A549 (cell line): ENCODE results near the gene HMX1.

ENCODE experiments used
- CBX8 ChIP-seq: fragments of 200-600 bp; sonication (generic); IDR thresholded peaks from 2 replicates; pipeline ENCODE4 v1.6.1; 2016
- EP300 ChIP-seq, 2 experiments: fragments of >200 bp; sonication (Bioruptor Twin); formaldehyde crosslinking; IDR thresholded peaks; 2 replicates in 1 of 2; 3 replicates in 1 of 2; pipeline ENCODE4 v1.6.1; 2016 to 2017
- KDM1A ChIP-seq: fragments of 200-600 bp; sonication (generic); IDR thresholded peaks from 2 replicates; pipeline ENCODE4 v1.6.1; 2016; ENCODE audit warnings: low read depth, mild to moderate bottlenecking
- MYC ChIP-seq: IDR thresholded peaks from 2 replicates; pipeline ENCODE4 v1.6.1; 2012; ENCODE audit warnings: mild to moderate bottlenecking, inconsistent platforms, low read length, improper control_type of control experiment, borderline replicate concordance
- POLR2A ChIP-seq: IDR thresholded peaks from 2 replicates; pipeline ENCODE4 v1.6.1; 2012; ENCODE audit warnings: mild to moderate bottlenecking, low read length
- RCOR1 ChIP-seq: fragments of 150-350 bp; IDR thresholded peaks from 2 replicates; pipeline ENCODE4 v1.6.1; 2014; ENCODE audit warnings: antibody characterized with exemption, low read length, low read depth
- TF ChIP-seq, protein P1 (sequence below): fragments of >200 bp; sonication (Bioruptor Twin); formaldehyde crosslinking; IDR thresholded peaks from 3 replicates; pipeline ENCODE4 v1.5.1; 2016
- TF ChIP-seq, protein P2 (sequence below): IDR thresholded peaks from 2 replicates; pipeline ENCODE4 v1.6.1; 2012

DNA sequence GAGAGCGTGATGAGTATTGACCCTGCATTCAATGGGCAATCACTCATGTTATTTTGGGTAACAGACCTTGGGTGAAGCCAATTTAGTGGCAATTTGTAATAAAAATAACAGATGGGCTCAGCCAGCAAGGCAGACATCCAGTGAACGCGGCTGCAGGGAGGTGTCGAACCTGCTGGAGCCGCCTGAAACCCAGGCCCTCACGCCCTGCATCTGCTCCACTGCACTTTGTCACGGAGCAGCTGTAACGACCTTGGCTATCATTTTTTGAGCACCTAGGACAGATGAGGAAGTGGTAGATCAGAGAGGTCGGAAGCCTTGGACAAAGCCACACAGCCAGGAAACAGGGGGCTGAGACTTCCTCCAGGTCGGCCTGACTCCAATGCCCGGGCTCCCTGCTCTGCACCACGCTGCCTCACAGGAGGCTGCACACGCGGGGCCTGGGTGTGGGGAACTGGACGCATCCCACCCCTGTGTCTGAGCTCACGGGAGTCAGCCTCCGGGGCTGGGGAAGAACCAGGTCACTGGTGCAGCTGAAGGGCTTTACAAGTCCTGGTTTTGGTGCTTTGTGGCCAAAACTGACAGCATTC is 19.4 kb downstream of the HMX1 start:
- TF ChIP-seq, protein P1, sequence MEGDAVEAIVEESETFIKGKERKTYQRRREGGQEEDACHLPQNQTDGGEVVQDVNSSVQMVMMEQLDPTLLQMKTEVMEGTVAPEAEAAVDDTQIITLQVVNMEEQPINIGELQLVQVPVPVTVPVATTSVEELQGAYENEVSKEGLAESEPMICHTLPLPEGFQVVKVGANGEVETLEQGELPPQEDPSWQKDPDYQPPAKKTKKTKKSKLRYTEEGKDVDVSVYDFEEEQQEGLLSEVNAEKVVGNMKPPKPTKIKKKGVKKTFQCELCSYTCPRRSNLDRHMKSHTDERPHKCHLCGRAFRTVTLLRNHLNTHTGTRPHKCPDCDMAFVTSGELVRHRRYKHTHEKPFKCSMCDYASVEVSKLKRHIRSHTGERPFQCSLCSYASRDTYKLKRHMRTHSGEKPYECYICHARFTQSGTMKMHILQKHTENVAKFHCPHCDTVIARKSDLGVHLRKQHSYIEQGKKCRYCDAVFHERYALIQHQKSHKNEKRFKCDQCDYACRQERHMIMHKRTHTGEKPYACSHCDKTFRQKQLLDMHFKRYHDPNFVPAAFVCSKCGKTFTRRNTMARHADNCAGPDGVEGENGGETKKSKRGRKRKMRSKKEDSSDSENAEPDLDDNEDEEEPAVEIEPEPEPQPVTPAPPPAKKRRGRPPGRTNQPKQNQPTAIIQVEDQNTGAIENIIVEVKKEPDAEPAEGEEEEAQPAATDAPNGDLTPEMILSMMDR = no peak
- no peak for TF ChIP-seq POLR2A
- TF ChIP-seq RCOR1 = no peak
- TF ChIP-seq EP300 (IDR thresholded peaks at IDR 0.05) = no peak
- no peak for TF ChIP-seq KDM1A
- TF ChIP-seq, protein P2, sequence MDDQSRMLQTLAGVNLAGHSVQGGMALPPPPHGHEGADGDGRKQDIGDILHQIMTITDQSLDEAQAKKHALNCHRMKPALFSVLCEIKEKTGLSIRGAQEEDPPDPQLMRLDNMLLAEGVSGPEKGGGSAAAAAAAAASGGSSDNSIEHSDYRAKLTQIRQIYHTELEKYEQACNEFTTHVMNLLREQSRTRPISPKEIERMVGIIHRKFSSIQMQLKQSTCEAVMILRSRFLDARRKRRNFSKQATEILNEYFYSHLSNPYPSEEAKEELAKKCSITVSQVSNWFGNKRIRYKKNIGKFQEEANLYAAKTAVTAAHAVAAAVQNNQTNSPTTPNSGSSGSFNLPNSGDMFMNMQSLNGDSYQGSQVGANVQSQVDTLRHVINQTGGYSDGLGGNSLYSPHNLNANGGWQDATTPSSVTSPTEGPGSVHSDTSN = no peak
- no peak for TF ChIP-seq MYC
- TF ChIP-seq CBX8 = no peak
